Endothelial cell of umbilical vein (primary cell): Measurements from ENCODE around the gene STEAP4. TPM values are rescaled to one million over a fixed set of nuclear protein-coding genes. Genes with fewer than 3 reads are reported as not detected.

Source experiments
- BruUV-seq: library from RNA; stranded (reverse); fragments of 400-500 nt; replicated peaks from 2 replicates; lab custom pipeline; 2021; lab: Mats Ljungman, UMichigan
- CTCF ChIA-PET: fragments of 300-600, 350-600 bp; sonication (Branson Sonifier 250); formaldehyde crosslinking; loops from one replicate; lab custom pipeline; 2021; ENCODE audit warnings: antibody characterized with exemption, inconsistent platforms; lab: Charles Lee
- POLR2A ChIA-PET: fragments of 300-600, 350-600 bp; sonication (Branson Sonifier 250); formaldehyde crosslinking; loops from one replicate; lab custom pipeline; 2021; ENCODE audit warnings: antibody characterized with exemption, inconsistent platforms; lab: Charles Lee
- DNase-seq: peaks from one replicate; pipeline ENCODE4 v3.0.0-alpha.2; 2011; ENCODE audit warnings: low read depth, low spot score
- FAIRE-seq: peaks from 2 replicates; lab custom pipeline; 2011; peaks lifted over from hg19 to GRCh38; lab: Jason Lieb, UNC
- H2AFZ ChIP-seq: 2 replicates; pipeline ENCODE4 v1.6.0; 2012; ENCODE audit warnings: low read depth, low read length, control low read depth, inconsistent platforms
- H3K27ac ChIP-seq: 2 replicates; pipeline ENCODE4 v1.5.1; 2011; ENCODE audit warnings: low read depth, mild to moderate bottlenecking, control low read depth, low read length, moderate library complexity; ENCODE audit not compliant: insufficient read depth
- H3K27me3 ChIP-seq, 2 experiments: 2 replicates each; pipeline versions ENCODE4 v1.6.0 to v1.6.1; 2011; ENCODE audit warnings: low read length in 2 of 2, mixed read lengths in 1 of 2; ENCODE audit not compliant: control insufficient read depth in 2 of 2, insufficient read depth in 2 of 2
- H3K36me3 ChIP-seq, 2 experiments: 2 replicates in 1 of 2; 3 replicates in 1 of 2; pipeline ENCODE4 v1.5.1; 2011; ENCODE audit warnings: low read length in 2 of 2, mild to moderate bottlenecking in 1 of 2, moderate library complexity in 1 of 2; ENCODE audit not compliant: control insufficient read depth in 2 of 2, insufficient read depth in 2 of 2; ENCODE audit errors: extremely low read depth in 1 of 2
- H3K4me1 ChIP-seq: 3 replicates; pipeline ENCODE4 v1.5.1; 2011; ENCODE audit warnings: mild to moderate bottlenecking, low read length; ENCODE audit not compliant: control insufficient read depth, insufficient read depth; ENCODE audit errors: extremely low read depth
- H3K4me2 ChIP-seq: 2 replicates; pipeline ENCODE4 v1.6.1; 2011; ENCODE audit warnings: low read length, control low read depth, mixed read lengths; ENCODE audit not compliant: insufficient read depth
- H3K4me3 ChIP-seq, 3 experiments: fragments of 200-600 bp in 1 of 3; sonication (generic), shearing (Covaris generic) in 1 of 3; replicated peaks in 1 of 3; 2 replicates each; pipeline ENCODE4 v1.5.1; 2011 to 2016; ENCODE audit warnings: control low read depth in 3 of 3, low read length in 3 of 3, mild to moderate bottlenecking in 2 of 3, inconsistent platforms in 1 of 3, low read depth in 1 of 3, moderate library complexity in 1 of 3; ENCODE audit not compliant: insufficient read depth in 1 of 3
- H3K79me2 ChIP-seq: 2 replicates; pipeline ENCODE4 v1.6.0; 2012; ENCODE audit warnings: low read length, inconsistent platforms; ENCODE audit not compliant: control insufficient read depth, insufficient read depth
- H3K9ac ChIP-seq: replicated peaks from 2 replicates; pipeline ENCODE3; 2011; ENCODE audit warnings: low read length, control low read depth; ENCODE audit not compliant: insufficient read depth; ENCODE audit errors: extremely low read depth
- H3K9me1 ChIP-seq: replicated peaks from 3 replicates; pipeline ENCODE4 v1.6.0; 2011; ENCODE audit warnings: mild to moderate bottlenecking, low read length; ENCODE audit not compliant: control insufficient read depth, insufficient read depth; ENCODE audit errors: extremely low read depth
- H3K9me3 ChIP-seq: replicated peaks from 2 replicates; pipeline ENCODE4 v1.5.1; 2012; ENCODE audit warnings: low read length, inconsistent platforms; ENCODE audit not compliant: control insufficient read depth, insufficient read depth
- H4K20me1 ChIP-seq: replicated peaks from 2 replicates; pipeline ENCODE3; 2011; ENCODE audit warnings: mild to moderate bottlenecking, low read length; ENCODE audit not compliant: control insufficient read depth, insufficient read depth; ENCODE audit errors: extremely low read depth
- CTCF ChIP-seq, 2 donors: IDR thresholded peaks; 1 replicate in 1 of 2; 2 replicates in 1 of 2; pipeline ENCODE4 v1.5.1; 2011; ENCODE audit warnings: low read length in 2 of 2, mild to moderate bottlenecking in 2 of 2, moderate library complexity in 2 of 2, control low read depth in 1 of 2, inconsistent platforms in 1 of 2, low read depth in 1 of 2; ENCODE audit not compliant: insufficient read depth in 1 of 2; ENCODE audit errors: extremely low read depth in 1 of 2
- EZH2 ChIP-seq: IDR thresholded peaks from 2 replicates; pipeline ENCODE4 v1.6.1; 2012; ENCODE audit warnings: borderline replicate concordance, low read depth, mild to moderate bottlenecking, moderate library complexity, low read length, inconsistent platforms; ENCODE audit not compliant: severe bottlenecking
- FOS ChIP-seq: IDR thresholded peaks from 2 replicates; pipeline ENCODE4 v1.6.1; 2011; ENCODE audit warnings: mild to moderate bottlenecking, low read length, moderate library complexity, borderline replicate concordance; ENCODE audit not compliant: insufficient read depth
- GATA2 ChIP-seq: IDR thresholded peaks from 2 replicates; pipeline ENCODE4 v1.7.0; 2011; ENCODE audit warnings: low read depth, mild to moderate bottlenecking, moderate library complexity, mixed read lengths, low read length; ENCODE audit not compliant: insufficient read length, insufficient read depth
- JUN ChIP-seq: IDR thresholded peaks from 2 replicates; pipeline ENCODE4 v1.6.1; 2011; ENCODE audit warnings: borderline replicate concordance, low read depth; ENCODE audit not compliant: insufficient read length, insufficient read depth
- MAX ChIP-seq: IDR thresholded peaks from 2 replicates; pipeline ENCODE4 v1.6.1; 2011; ENCODE audit not compliant: insufficient read depth, insufficient read length
- MYC ChIP-seq: IDR thresholded peaks from one replicate; pipeline ENCODE4 v1.6.1; 2011; ENCODE audit warnings: mild to moderate bottlenecking, low read depth, low read length
- POLR2A ChIP-seq: IDR thresholded peaks from 2 replicates; pipeline ENCODE4 v1.6.1; 2012; ENCODE audit warnings: low read depth, mild to moderate bottlenecking, control low read depth, low read length
- POLR2AphosphoS5 ChIP-seq: IDR thresholded peaks from 2 replicates; pipeline ENCODE4 v1.6.1; 2012; ENCODE audit warnings: low read depth, mild to moderate bottlenecking, control low read depth, low read length, moderate library complexity; ENCODE audit not compliant: insufficient read depth
- dilution Hi-C: fragments of 300-500 bp; cut with MboI; formaldehyde crosslinking; loops from one replicate; pipeline ENCODE4 v1.15.0; 2019; ENCODE audit warnings: low sequenced_read_pairs; ENCODE audit not compliant: extremely low pct_ligation_motif_present
- intact Hi-C: fragments of 100-400 bp; cut with micrococcal nuclease; formaldehyde crosslinking; loops from one replicate; pipeline ENCODE4 v1.10.0; 2022
- polyA plus RNA-seq, 4 experiments: library from polyadenylated mRNA; depleted of rRNA in 3 of 4; stranded (reverse) in 3 of 4; unstranded in 1 of 4; fragments of >200 nt; gene quantifications; 2 replicates each; pipeline versions ENCODE4 v1.2.1 to v1.2.3, GENCODE V29; 2011 to 2012; ENCODE audit warnings: missing spikeins in 1 of 4
- total RNA-seq: library from RNA; stranded (reverse); gene quantifications from 2 replicates; pipeline ENCODE4 v1.2.3, GENCODE V29; 2021

STEAP4 gene
- total and polyA plus RNA-seq, 2 donors (not counting 3 experiments of a cell fraction or from before 2014, with no cell fraction given), result not detected

GRCh38 chr7:88262562-88262961, 44.1 kb downstream of the STEAP4 start:
- H3K9me1 ChIP-seq, result no peaks in the 10 kb centered on the region

More at GRCh38 chr7:88262562-88262961, 44.1 kb downstream of the STEAP4 start:
- H3K9me3 ChIP-seq, result no peaks in the 10 kb centered on the region
- no peak overlapping the region for H2AFZ ChIP-seq
- no peaks in the 10 kb centered on the region for H3K27me3 ChIP-seq
- H3K36me3 ChIP-seq, result no peaks in the 10 kb centered on the region
- H3K4me1 ChIP-seq, result no peaks in the 10 kb centered on the region
- H3K4me2 ChIP-seq, result no peak overlapping the region
- H3K27ac ChIP-seq, result no peak overlapping the region
- ChIA-PET POLR2A (no interaction called here), CTCF (no interaction called here)
- dilution Hi-C loops (no loop called here), intact Hi-C loops (no loop called here)
- FAIRE-seq (no peak), DNase-seq (no peak)
- no peaks in the 10 kb centered on the region for H3K79me2 ChIP-seq
- no peak overlapping the region for H3K4me3 ChIP-seq
- BruUV-seq, result no TSS peak
- no peaks in the 10 kb centered on the region for H4K20me1 ChIP-seq
- no peak for TF ChIP-seq GATA2
- no peak for TF ChIP-seq JUN
- TF ChIP-seq MAX, result no peak
- no peak for TF ChIP-seq EZH2
- no peak for TF ChIP-seq POLR2AphosphoS5
- no peak for TF ChIP-seq FOS
- TF ChIP-seq CTCF (IDR thresholded peaks at IDR 0.05; ENCODE audit: extremely low read depth in 1 of 2, insufficient read depth in 1 of 2, low read depth in 1 of 2, low read length in 2 of 2), result no peak
- no peak for TF ChIP-seq MYC
- no peak for TF ChIP-seq POLR2A
- H3K9ac ChIP-seq, result no peak overlapping the region
